ENCODE results near the gene SORCS2. TPM values are rescaled to one million over a fixed set of nuclear protein-coding genes. Genes with fewer than 3 reads are reported as not detected.

Gene SORCS2
- total and polyA plus RNA-seq, 12 donors: 0.25 to 5.4 (median 2.2) TPM

DNA sequence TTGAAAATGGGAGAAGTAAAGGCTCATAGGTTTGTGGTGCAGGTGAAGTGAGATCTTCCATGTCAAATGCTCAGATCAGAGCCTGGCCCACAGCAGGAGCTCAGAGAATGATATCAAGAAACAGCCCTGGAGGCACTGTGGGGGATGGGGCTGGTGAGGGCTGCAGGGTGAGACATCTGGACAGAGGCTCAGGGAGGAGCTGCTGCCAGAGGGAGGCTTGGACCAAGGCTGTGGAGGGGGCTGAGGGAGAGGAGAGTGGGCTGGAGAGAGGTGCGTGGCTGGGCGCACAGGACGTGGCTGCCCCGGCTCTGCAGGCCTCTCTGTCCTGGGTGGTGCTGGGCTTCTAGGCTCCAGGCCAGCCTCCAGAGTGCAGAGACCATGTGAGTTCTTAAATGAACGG is 5.6 kb downstream of the SORCS2 start:
- H3K4me3 ChIP-seq: no peak overlapping the region
- TF ChIP-seq, protein P1, sequence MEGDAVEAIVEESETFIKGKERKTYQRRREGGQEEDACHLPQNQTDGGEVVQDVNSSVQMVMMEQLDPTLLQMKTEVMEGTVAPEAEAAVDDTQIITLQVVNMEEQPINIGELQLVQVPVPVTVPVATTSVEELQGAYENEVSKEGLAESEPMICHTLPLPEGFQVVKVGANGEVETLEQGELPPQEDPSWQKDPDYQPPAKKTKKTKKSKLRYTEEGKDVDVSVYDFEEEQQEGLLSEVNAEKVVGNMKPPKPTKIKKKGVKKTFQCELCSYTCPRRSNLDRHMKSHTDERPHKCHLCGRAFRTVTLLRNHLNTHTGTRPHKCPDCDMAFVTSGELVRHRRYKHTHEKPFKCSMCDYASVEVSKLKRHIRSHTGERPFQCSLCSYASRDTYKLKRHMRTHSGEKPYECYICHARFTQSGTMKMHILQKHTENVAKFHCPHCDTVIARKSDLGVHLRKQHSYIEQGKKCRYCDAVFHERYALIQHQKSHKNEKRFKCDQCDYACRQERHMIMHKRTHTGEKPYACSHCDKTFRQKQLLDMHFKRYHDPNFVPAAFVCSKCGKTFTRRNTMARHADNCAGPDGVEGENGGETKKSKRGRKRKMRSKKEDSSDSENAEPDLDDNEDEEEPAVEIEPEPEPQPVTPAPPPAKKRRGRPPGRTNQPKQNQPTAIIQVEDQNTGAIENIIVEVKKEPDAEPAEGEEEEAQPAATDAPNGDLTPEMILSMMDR (IDR thresholded peaks at IDR 0.05): no peak
- ATAC-seq (no peak), DNase-seq (no peak)
- intact Hi-C loops (cut with DNase I): loop anchor here in 1 of 10 donors (10.0 kb wide), 1 partner anchor 267 kb away; no protein-coding TSS in a partner anchor
- no peaks in the 10 kb centered on the region for H3K36me3 ChIP-seq
- H3K9me3 ChIP-seq: no peaks in the 10 kb centered on the region
- no peak overlapping the region for H3K27ac ChIP-seq
- H3K4me1 ChIP-seq: peaks cover 4 to 22% (median 10%) of the 10 kb centered on the region in 9 donors
- H3K27me3 ChIP-seq: peaks cover 0 to 37% (median 19%) of the 10 kb centered on the region in 7 donors
- 74 to 82% methylated on average over 5 of the region's 5 CpGs for WGBS, 2 donors

DNA sequence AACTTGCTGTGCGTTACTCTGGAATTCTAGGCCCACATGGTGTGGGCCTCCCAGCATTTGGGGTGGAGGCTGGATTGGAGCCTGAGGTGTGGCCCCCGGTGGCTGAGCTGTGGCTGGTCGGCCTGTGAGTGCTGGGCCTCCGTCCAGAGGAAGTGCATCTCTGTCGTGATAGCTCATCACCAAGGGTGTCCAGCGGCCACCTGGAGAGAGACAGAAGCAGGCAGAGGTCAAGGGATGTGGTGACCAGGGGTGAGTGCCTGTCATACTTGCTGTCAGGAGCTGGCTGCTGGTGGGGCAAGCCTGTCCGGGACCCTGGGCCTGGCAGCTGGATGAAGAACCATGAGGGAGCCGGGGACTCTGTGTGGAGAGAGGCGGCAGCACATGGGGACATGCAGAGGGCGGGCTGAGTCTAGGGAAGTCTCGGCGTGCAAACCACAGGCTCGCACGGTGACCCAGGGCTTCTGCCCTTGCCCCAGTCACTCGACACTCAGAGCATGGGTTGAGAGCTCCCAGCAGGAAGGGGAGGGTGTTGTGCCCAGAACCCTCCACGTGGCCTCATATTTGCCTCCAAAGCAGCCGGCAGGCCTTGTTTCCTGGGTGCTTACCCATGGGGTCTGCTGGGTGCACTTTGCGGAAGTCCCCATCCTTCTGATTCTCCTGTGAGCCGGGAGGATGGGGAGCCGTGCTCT is 6.2 kb downstream of the SORCS2 start:
- intact Hi-C loops (cut with DNase I): loop anchor here in 1 of 10 donors (10.0 kb wide), 1 partner anchor 266 kb away; no protein-coding TSS in a partner anchor
- peaks cover 0 to 31% (median 13%) of the 10 kb centered on the region in 7 donors for H3K27me3 ChIP-seq
- DNase-seq (no peak), ATAC-seq (no peak)
- H3K27ac ChIP-seq: no peak overlapping the region
- WGBS, 2 donors: 82 to 83% methylated on average over 20 of the region's 20 CpGs
- no peaks in the 10 kb centered on the region for H3K9me3 ChIP-seq
- H3K36me3 ChIP-seq: no peaks in the 10 kb centered on the region
- H3K4me1 ChIP-seq: peaks cover 0 to 15% (median 3%) of the 10 kb centered on the region in 9 donors
- no peak overlapping the region for H3K4me3 ChIP-seq
- TF ChIP-seq, protein P1 (IDR thresholded peaks at IDR 0.05): no peak

DNA sequence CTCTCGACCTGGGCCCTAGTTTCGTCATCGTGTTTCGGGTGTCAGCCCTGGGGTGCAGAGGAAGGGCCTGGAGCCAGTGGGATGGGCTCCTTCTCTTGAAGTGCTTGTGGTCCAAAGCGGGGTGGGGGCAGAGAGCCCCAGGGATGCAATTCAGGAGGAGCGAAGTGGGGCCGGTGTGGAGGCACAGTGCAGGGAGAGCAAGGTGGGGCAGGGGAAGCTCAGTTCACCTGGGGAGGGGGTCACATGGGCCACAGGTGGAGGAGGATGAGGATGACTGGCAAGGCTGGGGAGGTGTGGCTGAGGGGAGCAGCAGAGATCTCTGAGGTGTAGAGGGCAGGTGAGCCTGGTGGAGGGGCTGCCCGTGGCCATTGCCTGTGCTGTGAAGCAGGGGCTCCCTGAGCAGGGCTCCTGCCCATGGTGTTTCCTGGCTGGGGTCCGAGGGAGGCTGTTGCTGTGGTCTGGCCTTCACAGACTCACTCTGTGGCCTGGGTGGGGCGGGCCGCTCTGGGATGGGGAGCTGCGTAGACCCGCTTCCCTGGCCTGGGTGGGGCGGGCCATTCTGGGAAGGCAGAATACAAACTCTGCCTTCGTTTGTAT is 6.9 kb downstream of the SORCS2 start:
- ATAC-seq (no peak), DNase-seq (no peak)
- TF ChIP-seq, protein P1 (IDR thresholded peaks at IDR 0.05): no peak
- 88 to 96% methylated on average over 12 to 15 of the region's 15 CpGs for WGBS, 2 donors
- intact Hi-C loops (cut with DNase I): loop anchor here in 1 of 10 donors (10.0 kb wide), 1 partner anchor 266 kb away; no protein-coding TSS in a partner anchor
- no peak overlapping the region for H3K27ac ChIP-seq
- no peak overlapping the region for H3K4me3 ChIP-seq
- no peaks in the 10 kb centered on the region for H3K9me3 ChIP-seq
- no peaks in the 10 kb centered on the region for H3K36me3 ChIP-seq
- peaks cover 0 to 9% (median 0%) of the 10 kb centered on the region in 9 donors for H3K4me1 ChIP-seq
- H3K27me3 ChIP-seq: peaks cover 0 to 24% (median 6%) of the 10 kb centered on the region in 7 donors

DNA sequence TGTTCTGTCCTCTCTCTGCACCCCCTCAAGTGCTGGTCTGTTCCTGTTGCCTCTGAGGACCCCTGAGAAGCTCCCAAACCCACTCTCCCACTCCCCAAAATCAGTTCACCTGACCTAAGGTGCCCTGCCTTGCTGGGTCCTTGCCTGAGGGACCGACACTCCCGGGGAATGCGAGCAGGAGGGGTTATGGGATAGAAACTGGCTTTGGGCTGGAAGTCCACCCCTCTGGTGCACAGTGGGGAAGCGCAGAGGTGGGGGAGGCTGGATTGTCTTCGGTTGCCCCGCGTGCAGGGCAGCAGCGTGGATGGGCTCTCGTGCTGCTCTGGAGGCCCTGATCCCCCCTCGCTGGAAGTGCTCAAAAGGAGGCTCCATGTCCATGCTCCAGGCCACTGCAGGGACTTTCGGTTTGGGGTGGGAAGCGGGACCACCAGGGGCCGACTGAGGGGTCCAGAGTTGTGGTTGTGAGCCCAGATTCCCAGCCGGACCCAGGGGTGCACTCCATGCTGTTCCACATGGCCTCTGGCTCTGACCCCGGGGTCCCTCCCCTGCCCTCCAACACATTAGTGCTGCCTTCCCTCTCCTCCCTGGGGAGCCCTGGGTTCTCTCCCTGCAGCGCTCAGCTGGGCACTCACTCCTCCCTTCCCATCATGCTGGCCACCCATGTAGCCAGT is 7.6 kb downstream of the SORCS2 start:
- intact Hi-C loops (cut with DNase I): loop anchor here in 1 of 10 donors (10.0 kb wide), 1 partner anchor 265 kb away; no protein-coding TSS in a partner anchor
- 83 to 91% methylated on average over 16 of the region's 16 CpGs for WGBS, 2 donors
- H3K4me3 ChIP-seq: no peak overlapping the region
- peaks cover 0 to 17% (median 0%) of the 10 kb centered on the region in 7 donors for H3K27me3 ChIP-seq
- ATAC-seq: no peak
- TF ChIP-seq, protein P1 (IDR thresholded peaks at IDR 0.05): no peak
- no peak overlapping the region for H3K27ac ChIP-seq
- H3K4me1 ChIP-seq: peaks cover 0 to 7% (median 0%) of the 10 kb centered on the region in 9 donors
- no peaks in the 10 kb centered on the region for H3K36me3 ChIP-seq
- DNase-seq: no peak
- H3K9me3 ChIP-seq: no peaks in the 10 kb centered on the region
